Breast epithelium (tissue), 3 donors: Measurements from ENCODE around the gene CITED1.

Experiments used
- CTCF ChIP-seq, 3 donors: fragments of 450-650 bp; IDR thresholded peaks; one replicate each; pipeline ENCODE4 v1.5.1; 2016 to 2017; ENCODE audit warnings: antibody characterized with exemption in 3 of 3, mild to moderate bottlenecking in 3 of 3, moderate library complexity in 3 of 3
- POLR2A ChIP-seq: fragments of 450-650 bp; IDR thresholded peaks from one replicate; pipeline ENCODE4 v1.6.1; 2016; ENCODE audit warnings: antibody characterized with exemption, mild to moderate bottlenecking, moderate library complexity
- POLR2AphosphoS5 ChIP-seq, 3 donors: sonication (generic); formaldehyde crosslinking; IDR thresholded peaks; one replicate each; pipeline ENCODE4 v1.6.1; 2017; ENCODE audit warnings: antibody characterized with exemption in 3 of 3

DNA sequence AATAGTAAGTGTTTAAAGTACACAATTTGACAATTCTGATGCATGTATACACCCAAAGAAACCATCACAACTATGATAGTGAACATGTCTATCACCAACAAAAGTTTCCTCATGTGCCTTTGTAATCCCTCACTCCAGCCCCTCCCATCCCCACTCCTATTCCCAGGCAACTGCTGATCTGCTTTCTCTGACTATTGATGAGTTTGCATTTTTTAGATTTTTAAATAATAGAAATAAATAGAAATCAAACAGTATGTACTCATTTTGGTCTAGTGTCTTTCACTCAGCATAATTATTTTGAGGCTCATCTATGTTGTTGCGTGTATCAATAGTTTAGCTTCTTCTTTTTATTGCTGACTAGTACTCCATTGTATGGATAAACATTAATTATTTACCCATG is 23.4 kb downstream of the CITED1 start:
- TF ChIP-seq CTCF (IDR thresholded peaks at IDR 0.05), result no peak
- no peak for TF ChIP-seq POLR2A
- TF ChIP-seq POLR2AphosphoS5 (IDR thresholded peaks at IDR 0.05), result no peak
